BLaER1 treated with 17β-estradiol and CSF1 and Interleukin-3, amounts not matched to agents 10 nM and 100 nM (cell line): ENCODE measurements around the gene XRCC3.

Experiments
- H3K27ac ChIP-seq, 11 experiments: shearing (Covaris generic); formaldehyde crosslinking; 2 replicates each; pipeline ENCODE4 v1.8.1; 2022
- H3K27me3 ChIP-seq, 11 experiments: shearing (Covaris generic); formaldehyde crosslinking; 2 replicates each; pipeline ENCODE4 v1.8.1; 2022
- H3K36me3 ChIP-seq, 11 experiments: shearing (Covaris generic); formaldehyde crosslinking; 2 replicates each; pipeline ENCODE4 v1.8.1; 2022
- H3K4me1 ChIP-seq, 10 experiments: shearing (Covaris generic); formaldehyde crosslinking; 2 replicates each; pipeline ENCODE4 v1.8.1; 2022
- H3K4me2 ChIP-seq, 11 experiments: shearing (Covaris generic); formaldehyde crosslinking; 2 replicates each; pipeline ENCODE4 v1.8.1; 2022
- H3K4me3 ChIP-seq, 10 experiments: shearing (Covaris generic); formaldehyde crosslinking; 2 replicates each; pipeline ENCODE4 v1.8.1; 2022
- H3K9ac ChIP-seq, 11 experiments: shearing (Covaris generic); formaldehyde crosslinking; 2 replicates each; pipeline ENCODE4 v1.8.1; 2022
- H3K9me3 ChIP-seq, 11 experiments: shearing (Covaris generic); formaldehyde crosslinking; replicated peaks in 1 of 11; 2 replicates each; pipeline ENCODE4 v1.8.1; 2022
- H4K20me1 ChIP-seq, 11 experiments: shearing (Covaris generic); formaldehyde crosslinking; 2 replicates each; pipeline ENCODE4 v1.8.1; 2022
- Cebpa-rat ChIP-seq, 11 experiments: shearing (Covaris generic); IDR thresholded peaks; 2 replicates each; pipeline ENCODE4 v1.8.1; 2022

XRCC3 gene

GRCh38 chr14:103690332-103690731 lies 24.9 kb downstream of the XRCC3 start:
- Histone ChIP-seq H3K36me3 (peaks cover 61 to 100% (median 80%) of the 10 kb centered on the region in 11 experiments), H3K4me1 (peaks cover 28 to 72% (median 61%) of the 10 kb centered on the region in 10 experiments), H3K4me2 (peak overlapping the region in 9 of 11 experiments; percentile 0 to 87 (median 71); a peak in 14 of 22 replicates), H3K27me3 (no peaks in the 10 kb centered on the region), H3K27ac (peak overlapping the region in 3 of 11 experiments; percentile 2 to 55 (median 18); a peak in 2 of 22 replicates), H3K9me3 (no peaks in the 10 kb centered on the region), H3K9ac (peak overlapping the region in 4 of 11 experiments; percentile 2 to 14 (median 7); a peak in 1 of 22 replicates), H3K4me3 (no peak overlapping the region), H4K20me1 (peaks cover 63 to 100% (median 83%) of the 10 kb centered on the region in 11 experiments; a peak in 21 of 22 replicates)
- TF ChIP-seq Cebpa-rat (IDR thresholded peaks at IDR 0.05), result no peak

- peaks cover 64 to 100% (median 85%) of the 10 kb centered on the region in 11 experiments for H3K36me3 ChIP-seq
- no peak overlapping the region for H3K4me3 ChIP-seq
These were observed 26.0 kb downstream of the XRCC3 start for GRCh38 chr14:103688906-103689902.

GRCh38 chr14:103688441-103688840 lies 26.8 kb downstream of the XRCC3 start:
- H3K9me3 ChIP-seq, result no peaks in the 10 kb centered on the region
- H3K4me2 ChIP-seq, result no peak overlapping the region
- H4K20me1 ChIP-seq, result peaks cover 55 to 100% (median 83%) of the 10 kb centered on the region in 11 experiments; a peak in 21 of 22 replicates
- peaks cover 17 to 53% (median 42%) of the 10 kb centered on the region in 10 experiments; a peak in 19 of 20 replicates for H3K4me1 ChIP-seq
- no peak overlapping the region for H3K4me3 ChIP-seq
- no peak for TF ChIP-seq Cebpa-rat (IDR thresholded peaks at IDR 0.05)
- H3K27me3 ChIP-seq, result no peaks in the 10 kb centered on the region
- H3K27ac ChIP-seq, result no peak overlapping the region
- H3K9ac ChIP-seq, result 0 out of 22 replicates have a peak overlapping the region, but pooled peaks of 1 of the 11 experiments have one; percentile 13
- H3K36me3 ChIP-seq, result peaks cover 64 to 100% (median 85%) of the 10 kb centered on the region in 11 experiments

More at GRCh38 chr14:103688906-103689902, 26.0 kb downstream of the XRCC3 start:
- H3K4me1 ChIP-seq, result peaks cover 17 to 60% (median 50%) of the 10 kb centered on the region in 10 experiments; a peak in 19 of 20 replicates
- H3K4me2 ChIP-seq, result peak overlapping the region in 6 of 11 experiments; percentile 10 to 87 (median 73); a peak in 5 of 22 replicates
- H3K9ac ChIP-seq, result 0 out of 22 replicates have a peak overlapping the region, but pooled peaks of 1 of the 11 experiments have one; percentile 21
- no peak for TF ChIP-seq Cebpa-rat (IDR thresholded peaks at IDR 0.05)
- peaks cover 59 to 100% (median 83%) of the 10 kb centered on the region in 11 experiments; a peak in 21 of 22 replicates for H4K20me1 ChIP-seq
- no peaks in the 10 kb centered on the region for H3K27me3 ChIP-seq
- no peaks in the 10 kb centered on the region for H3K9me3 ChIP-seq
- no peak overlapping the region for H3K27ac ChIP-seq

- Histone ChIP-seq H3K4me1 (peaks cover 17 to 46% (median 35%) of the 10 kb centered on the region in 10 experiments; a peak in 19 of 20 replicates), H3K4me2 (no peak overlapping the region), H3K4me3 (no peak overlapping the region), H3K27ac (no peak overlapping the region), H4K20me1 (peaks cover 49 to 100% (median 83%) of the 10 kb centered on the region in 11 experiments; a peak in 21 of 22 replicates), H3K9ac (no peak overlapping the region), H3K36me3 (peaks cover 64 to 100% (median 85%) of the 10 kb centered on the region in 11 experiments), H3K27me3 (no peaks in the 10 kb centered on the region), H3K9me3 (no peaks in the 10 kb centered on the region)
- no peak for TF ChIP-seq Cebpa-rat (IDR thresholded peaks at IDR 0.05)
These were observed 27.5 kb downstream of the XRCC3 start for GRCh38 chr14:103687712-103688111.

- H3K9me3 ChIP-seq, result no peaks in the 10 kb centered on the region
- no peaks in the 10 kb centered on the region for H3K27me3 ChIP-seq
- H3K9ac ChIP-seq, result no peak overlapping the region
- peaks cover 17 to 38% (median 29%) of the 10 kb centered on the region in 10 experiments; a peak in 19 of 20 replicates for H3K4me1 ChIP-seq
- peaks cover 44 to 100% (median 76%) of the 10 kb centered on the region in 11 experiments; a peak in 21 of 22 replicates for H4K20me1 ChIP-seq
- no peak overlapping the region for H3K27ac ChIP-seq
- peaks cover 70 to 100% (median 85%) of the 10 kb centered on the region in 11 experiments for H3K36me3 ChIP-seq
- no peak overlapping the region for H3K4me3 ChIP-seq
- no peak for TF ChIP-seq Cebpa-rat (IDR thresholded peaks at IDR 0.05)
- no peak overlapping the region for H3K4me2 ChIP-seq
These were observed 28.3 kb downstream of the XRCC3 start for GRCh38 chr14:103686831-103687485.

GRCh38 chr14:103685276-103686211 lies 29.7 kb downstream of the XRCC3 start:
- no peak for TF ChIP-seq Cebpa-rat (IDR thresholded peaks at IDR 0.05)
- Histone ChIP-seq H3K36me3 (peaks cover 84 to 100% (median 98%) of the 10 kb centered on the region in 11 experiments), H3K27ac (no peak overlapping the region), H3K27me3 (no peaks in the 10 kb centered on the region), H3K4me2 (no peak overlapping the region), H3K4me3 (no peak overlapping the region), H3K9me3 (no peaks in the 10 kb centered on the region), H4K20me1 (peaks cover 30 to 98% (median 69%) of the 10 kb centered on the region in 11 experiments; a peak in 20 of 22 replicates), H3K4me1 (peaks cover 4 to 29% (median 17%) of the 10 kb centered on the region in 10 experiments; a peak in 18 of 20 replicates), H3K9ac (no peak overlapping the region)

GRCh38 chr14:103684871-103685270 lies 30.4 kb downstream of the XRCC3 start:
- peaks cover 88 to 100% (median 98%) of the 10 kb centered on the region in 11 experiments for H3K36me3 ChIP-seq
- TF ChIP-seq Cebpa-rat (IDR thresholded peaks at IDR 0.05), result no peak
- no peak overlapping the region for H3K27ac ChIP-seq
- H4K20me1 ChIP-seq, result peaks cover 24 to 98% (median 64%) of the 10 kb centered on the region in 11 experiments; a peak in 20 of 22 replicates
- H3K9me3 ChIP-seq, result no peaks in the 10 kb centered on the region
- peaks cover under 1 to 24% (median 11%) of the 10 kb centered on the region in 10 experiments; a peak in 19 of 20 replicates for H3K4me1 ChIP-seq
- no peaks in the 10 kb centered on the region for H3K27me3 ChIP-seq
- no peak overlapping the region for H3K4me3 ChIP-seq
- H3K9ac ChIP-seq, result no peak overlapping the region
- no peak overlapping the region for H3K4me2 ChIP-seq
